ENCODE results near the gene GMPPB.

GMPPB gene

DNA sequence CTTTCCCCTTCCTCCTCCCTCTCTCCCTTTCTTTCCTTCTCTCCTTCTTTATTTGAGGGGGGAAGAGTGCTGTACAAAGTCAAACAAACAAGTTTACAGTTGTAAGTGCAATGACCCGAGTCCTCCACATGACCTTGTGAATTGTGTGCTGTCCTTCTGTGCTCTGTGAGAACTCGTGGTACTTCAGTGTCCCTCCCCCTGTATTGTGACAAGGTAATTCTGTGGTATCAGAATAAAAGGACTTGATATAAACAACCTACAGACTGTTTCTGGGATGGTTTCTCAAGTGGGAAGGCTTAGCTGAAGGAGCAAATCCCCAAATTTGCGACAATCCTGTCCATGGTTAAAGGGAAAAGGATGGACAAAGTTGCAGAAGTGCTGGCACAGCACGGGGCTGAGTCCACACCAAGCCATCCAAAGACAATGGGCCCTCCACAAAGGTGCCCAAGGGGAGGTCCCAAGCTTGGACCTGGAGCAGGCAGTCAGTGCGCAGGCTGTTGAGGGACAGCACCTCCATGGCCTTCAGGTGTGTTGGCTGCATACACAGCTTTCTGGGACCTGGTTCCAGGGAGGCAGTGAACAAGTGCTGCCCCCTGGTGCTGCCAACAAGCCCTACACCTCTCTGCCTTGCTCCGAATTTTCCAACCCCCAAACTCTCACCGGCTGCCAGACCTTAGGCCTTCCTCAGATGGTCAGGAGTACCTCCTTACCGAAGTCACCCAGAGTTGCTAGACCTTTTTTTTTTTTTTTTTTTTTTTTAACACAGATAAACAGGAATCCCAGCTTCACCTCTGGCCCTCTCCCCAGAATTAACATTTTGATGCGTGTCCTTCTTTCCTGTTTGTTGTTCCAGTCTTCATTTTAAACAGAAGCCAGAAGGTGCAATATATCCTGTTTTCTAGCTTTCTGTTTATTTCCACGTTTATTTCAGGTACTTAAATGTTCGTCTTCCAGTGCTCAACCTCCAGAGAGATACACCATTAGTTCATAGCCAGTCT is 52.2 kb downstream of the GMPPB start:
- peak; percentile 94 for DNase-seq (ENCODE audit: low read depth, low spot score)

DNA sequence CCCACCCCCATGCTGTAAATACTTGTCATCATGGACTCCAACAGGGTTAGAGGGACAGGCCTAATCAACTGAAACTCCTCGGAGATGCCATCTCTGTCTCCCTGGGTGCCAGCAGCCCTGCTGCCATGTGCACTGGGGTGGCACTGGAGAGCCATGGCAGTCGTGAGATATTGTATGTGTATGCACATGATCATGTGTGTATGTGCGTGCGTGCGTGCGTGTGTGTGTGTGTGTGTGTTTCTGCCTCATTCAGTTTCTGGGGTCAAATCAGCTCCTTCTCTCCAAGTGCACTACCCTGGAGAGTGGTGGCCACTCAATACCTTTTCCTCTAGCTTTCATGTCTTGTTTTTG is 52.8 kb downstream of the GMPPB start:
- DNase-seq (ENCODE audit: low read depth, low spot score), result no peak

Data from ELF-1 (cell line).